ENCODE data around the gene DDX3X. TPM values are rescaled to one million over a fixed set of nuclear protein-coding genes. Genes with fewer than 3 reads are reported as not detected.

DDX3X gene
- total RNA-seq, 1 donor from 2014 or later = 201 TPM

GRCh38 chrX:41317477-41318208 is 16.3 kb upstream of the DDX3X start:
- Mint-ChIP-seq H3K4me3 (ENCODE audit: unreplicated experiment) (no peak overlapping the region), H3K27me3 (ENCODE audit: low read depth) (no peaks in the 10 kb centered on the region), H3K27ac (ENCODE audit: unreplicated experiment) (no peak overlapping the region), H3K36me3 (ENCODE audit: low read depth) (no peaks in the 10 kb centered on the region), H3K4me1 (ENCODE audit: low read depth) (peaks cover 8% of the 10 kb centered on the region), H3K9me3 (ENCODE audit: low read depth) (peaks cover 2% of the 10 kb centered on the region)
- TF ChIP-seq, protein P1, sequence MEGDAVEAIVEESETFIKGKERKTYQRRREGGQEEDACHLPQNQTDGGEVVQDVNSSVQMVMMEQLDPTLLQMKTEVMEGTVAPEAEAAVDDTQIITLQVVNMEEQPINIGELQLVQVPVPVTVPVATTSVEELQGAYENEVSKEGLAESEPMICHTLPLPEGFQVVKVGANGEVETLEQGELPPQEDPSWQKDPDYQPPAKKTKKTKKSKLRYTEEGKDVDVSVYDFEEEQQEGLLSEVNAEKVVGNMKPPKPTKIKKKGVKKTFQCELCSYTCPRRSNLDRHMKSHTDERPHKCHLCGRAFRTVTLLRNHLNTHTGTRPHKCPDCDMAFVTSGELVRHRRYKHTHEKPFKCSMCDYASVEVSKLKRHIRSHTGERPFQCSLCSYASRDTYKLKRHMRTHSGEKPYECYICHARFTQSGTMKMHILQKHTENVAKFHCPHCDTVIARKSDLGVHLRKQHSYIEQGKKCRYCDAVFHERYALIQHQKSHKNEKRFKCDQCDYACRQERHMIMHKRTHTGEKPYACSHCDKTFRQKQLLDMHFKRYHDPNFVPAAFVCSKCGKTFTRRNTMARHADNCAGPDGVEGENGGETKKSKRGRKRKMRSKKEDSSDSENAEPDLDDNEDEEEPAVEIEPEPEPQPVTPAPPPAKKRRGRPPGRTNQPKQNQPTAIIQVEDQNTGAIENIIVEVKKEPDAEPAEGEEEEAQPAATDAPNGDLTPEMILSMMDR (IDR thresholded peaks at IDR 0.05) = no peak
- DNase-seq (ENCODE audit: low spot score) = no peak

GRCh38 chrX:41320393-41320792 is 13.6 kb upstream of the DDX3X start:
- TF ChIP-seq, protein P1 (IDR thresholded peaks at IDR 0.05) = no peak
- no peak for DNase-seq (ENCODE audit: low spot score)
- Mint-ChIP-seq H3K27me3 (ENCODE audit: low read depth) (no peaks in the 10 kb centered on the region), H3K4me1 (ENCODE audit: low read depth) (no peaks in the 10 kb centered on the region), H3K4me3 (ENCODE audit: unreplicated experiment) (no peak overlapping the region), H3K27ac (ENCODE audit: unreplicated experiment) (no peak overlapping the region), H3K9me3 (ENCODE audit: low read depth) (no peaks in the 10 kb centered on the region), H3K36me3 (ENCODE audit: low read depth) (no peaks in the 10 kb centered on the region)

GRCh38 chrX:41322821-41323603 is 10.9 kb upstream of the DDX3X start:
- H3K36me3 Mint-ChIP-seq (ENCODE audit: low read depth) = no peaks in the 10 kb centered on the region
- H3K27me3 Mint-ChIP-seq (ENCODE audit: low read depth) = no peaks in the 10 kb centered on the region
- no peak overlapping the region for H3K27ac Mint-ChIP-seq (ENCODE audit: unreplicated experiment)
- H3K4me3 Mint-ChIP-seq (ENCODE audit: unreplicated experiment) = no peak overlapping the region
- no peak for DNase-seq (ENCODE audit: low spot score)
- H3K9me3 Mint-ChIP-seq (ENCODE audit: low read depth) = peaks cover 4% of the 10 kb centered on the region
- TF ChIP-seq, protein P1 (IDR thresholded peaks at IDR 0.05) = no peak
- no peaks in the 10 kb centered on the region for H3K4me1 Mint-ChIP-seq (ENCODE audit: low read depth)

GRCh38 chrX:41326431-41326830 is 7.5 kb upstream of the DDX3X start:
- peaks cover 4% of the 10 kb centered on the region for H3K9me3 Mint-ChIP-seq (ENCODE audit: low read depth)
- DNase-seq (ENCODE audit: low spot score) = no peak
- H3K27ac Mint-ChIP-seq (ENCODE audit: unreplicated experiment) = no peak overlapping the region
- H3K4me3 Mint-ChIP-seq (ENCODE audit: unreplicated experiment) = no peak overlapping the region
- no peaks in the 10 kb centered on the region for H3K36me3 Mint-ChIP-seq (ENCODE audit: low read depth)
- TF ChIP-seq, protein P1 (IDR thresholded peaks at IDR 0.05) = no peak
- H3K27me3 Mint-ChIP-seq (ENCODE audit: low read depth) = no peaks in the 10 kb centered on the region
- peaks cover 2% of the 10 kb centered on the region for H3K4me1 Mint-ChIP-seq (ENCODE audit: low read depth)

- no peaks in the 10 kb centered on the region for H3K27me3 Mint-ChIP-seq (ENCODE audit: low read depth)
- no peaks in the 10 kb centered on the region for H3K36me3 Mint-ChIP-seq (ENCODE audit: low read depth)
- H3K27ac Mint-ChIP-seq (ENCODE audit: unreplicated experiment) = no peak overlapping the region
- H3K4me3 Mint-ChIP-seq (ENCODE audit: unreplicated experiment) = no peak overlapping the region
- peaks cover 9% of the 10 kb centered on the region for H3K4me1 Mint-ChIP-seq (ENCODE audit: low read depth)
- peaks cover 4% of the 10 kb centered on the region for H3K9me3 Mint-ChIP-seq (ENCODE audit: low read depth)
- no peak for DNase-seq (ENCODE audit: low spot score)
- TF ChIP-seq, protein P1 (IDR thresholded peaks at IDR 0.05) = no peak
Measured at GRCh38 chrX:41327341-41327740, 6.6 kb upstream of the DDX3X start.

Measured in chondrocyte (in vitro differentiated cells).